NCI-H146 treated with DMSO at 0.1 percent for 48 hours (cell line): ENCODE data around the gene KRR1.
"Not testable (repeated sequence)": the region's sequence is repeated elsewhere in the genome, so short reads cannot be mapped to it uniquely, and the experiment has no call there.

Experiments
- DNase-seq: peaks from one replicate; lab custom pipeline; 2025; ENCODE audit not compliant: unreplicated experiment; lab: John Stamatoyannopoulos, UW

Gene KRR1

GRCh38 chr12:75479963-75480461, 31.4 kb downstream of the KRR1 start:
- DNase-seq: no peak

- DNase-seq: no peak
These were observed 33.2 kb downstream of the KRR1 start for GRCh38 chr12:75478116-75478794.

- no peak for DNase-seq
These were observed 34.3 kb downstream of the KRR1 start for GRCh38 chr12:75477137-75477536.

- DNase-seq: no peak
These were observed 35.3 kb downstream of the KRR1 start for GRCh38 chr12:75476071-75476470.

GRCh38 chr12:75474116-75474515, 37.3 kb downstream of the KRR1 start:
- DNase-seq: no peak

- DNase-seq: no peak
These were observed 39.2 kb downstream of the KRR1 start for GRCh38 chr12:75471902-75472890.

GRCh38 chr12:75460204-75460603, 51.2 kb downstream of the KRR1 start:
- no peak for DNase-seq

GRCh38 chr12:75459755-75460154, 51.7 kb downstream of the KRR1 start:
- DNase-seq: no peak

GRCh38 chr12:75457866-75458265, 53.5 kb downstream of the KRR1 start:
- DNase-seq: not testable (repeated sequence)

GRCh38 chr12:75457191-75457590, 54.2 kb downstream of the KRR1 start:
- no peak for DNase-seq

GRCh38 chr12:75455839-75456238, 55.6 kb downstream of the KRR1 start:
- no peak for DNase-seq

GRCh38 chr12:75452675-75453330, 58.6 kb downstream of the KRR1 start:
- no peak for DNase-seq

GRCh38 chr12:75447691-75448393, 63.6 kb downstream of the KRR1 start:
- DNase-seq: no peak

- DNase-seq: no peak
These were observed 64.6 kb downstream of the KRR1 start for GRCh38 chr12:75446857-75447256.

- not testable (repeated sequence) for DNase-seq
These were observed 66.3 kb downstream of the KRR1 start for GRCh38 chr12:75445137-75445507.

- DNase-seq: no peak
These were observed 66.8 kb downstream of the KRR1 start for GRCh38 chr12:75444429-75445136.

GRCh38 chr12:75443709-75444108, 67.7 kb downstream of the KRR1 start:
- DNase-seq: no peak

GRCh38 chr12:75442454-75442853, 69.0 kb downstream of the KRR1 start:
- DNase-seq: not testable (repeated sequence)

- not testable (repeated sequence) for DNase-seq
These were observed 69.5 kb downstream of the KRR1 start for GRCh38 chr12:75441687-75442449.
